Measurements from ENCODE around the gene SF3B1. TPM values are rescaled to one million over a fixed set of nuclear protein-coding genes. Genes with fewer than 3 reads are reported as not detected.

Gene SF3B1
- total RNA-seq, 4 donors from 2014 or later: 137 to 297 (median 158) TPM

DNA sequence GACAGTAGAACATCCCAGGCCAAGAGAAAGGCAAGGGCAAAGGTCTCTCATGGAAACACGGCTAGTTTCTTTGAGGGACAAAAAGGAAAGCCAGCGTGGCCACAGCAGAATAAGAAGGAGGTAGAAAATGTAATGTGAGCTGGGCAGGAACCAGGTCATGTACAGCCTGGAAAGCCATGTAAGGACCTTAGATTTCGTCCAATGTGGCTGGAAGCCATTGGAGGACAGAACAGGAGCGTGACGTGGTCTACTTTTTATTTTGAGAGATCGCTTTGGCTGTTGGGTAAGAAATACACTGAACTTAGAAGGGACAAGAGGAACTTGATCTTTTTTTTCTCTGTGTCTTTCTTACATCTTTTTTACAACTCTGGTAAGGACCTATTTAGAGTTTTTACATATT, 66.4 kb downstream of the SF3B1 start:
- Histone ChIP-seq H3K9me3 (no peaks in the 10 kb centered on the region), H3K4me1 (peaks cover 14 to 19% of the 10 kb centered on the region in 2 donors), H3K36me3 (no peaks in the 10 kb centered on the region), H3K27ac (peak overlapping the region; percentile 54 to 76 (median 69)), H3K4me3 (no peak overlapping the region), H3K27me3 (no peaks in the 10 kb centered on the region)
- in situ Hi-C loops (cut with MboI; ENCODE audit: low sequenced_read_pairs in 4 of 4) (no loop called here), intact Hi-C loops (cut with DNase I; ENCODE audit: low total_unique reads) (loop anchor here (1.0 kb wide), 1 partner anchor 24 kb away; no protein-coding TSS in a partner anchor)
- ATAC-seq (peak; percentile 99 to 100), DNase-seq (peak; percentile 74 to 81)
- TF ChIP-seq CTCF (IDR thresholded peaks at IDR 0.05 in 4 of 5, conservative IDR thresholded peaks at IDR 0.05 in 1 of 5) (no peak), POLR2A (IDR thresholded peaks at IDR 0.05) (no peak)

GRCh38 chr2:197363998-197364397, 70.8 kb downstream of the SF3B1 start:
- no peaks in the 10 kb centered on the region for H3K27me3 ChIP-seq
- H3K4me3 ChIP-seq: no peak overlapping the region
- TF ChIP-seq POLR2A (IDR thresholded peaks at IDR 0.05) (no peak), CTCF (IDR thresholded peaks at IDR 0.05 in 4 of 5, conservative IDR thresholded peaks at IDR 0.05 in 1 of 5) (no peak)
- no peaks in the 10 kb centered on the region for H3K9me3 ChIP-seq
- in situ Hi-C loops (cut with MboI; ENCODE audit: low sequenced_read_pairs in 4 of 4) (no loop called here), intact Hi-C loops (cut with DNase I; ENCODE audit: low total_unique reads) (loop anchor here (2.0 kb wide), 1 partner anchor 57 kb away; no protein-coding TSS in a partner anchor)
- H3K36me3 ChIP-seq: no peaks in the 10 kb centered on the region
- ATAC-seq (no peak), DNase-seq (no peak)
- H3K4me1 ChIP-seq: peaks cover 4 to 10% of the 10 kb centered on the region in 2 donors
- no peak overlapping the region for H3K27ac ChIP-seq

GRCh38 chr2:197360744-197361156, 74.1 kb downstream of the SF3B1 start:
- H3K36me3 ChIP-seq: no peaks in the 10 kb centered on the region
- intact Hi-C loops (cut with DNase I; ENCODE audit: low total_unique reads): no loop called here
- DNase-seq (no peak), ATAC-seq (no peak)
- H3K9me3 ChIP-seq: no peaks in the 10 kb centered on the region
- in situ Hi-C loops (cut with MboI; ENCODE audit: low sequenced_read_pairs in 4 of 4): no loop called here
- no peak overlapping the region for H3K4me3 ChIP-seq
- H3K27me3 ChIP-seq: no peaks in the 10 kb centered on the region
- TF ChIP-seq CTCF (IDR thresholded peaks at IDR 0.05 in 4 of 5, conservative IDR thresholded peaks at IDR 0.05 in 1 of 5) (no peak), POLR2A (IDR thresholded peaks at IDR 0.05) (no peak)
- H3K4me1 ChIP-seq: no peaks in the 10 kb centered on the region
- H3K27ac ChIP-seq: no peak overlapping the region

GRCh38 chr2:197359859-197360258, 75.0 kb downstream of the SF3B1 start:
- Histone ChIP-seq H3K27me3 (no peaks in the 10 kb centered on the region), H3K27ac (no peak overlapping the region), H3K4me1 (no peaks in the 10 kb centered on the region), H3K36me3 (no peaks in the 10 kb centered on the region), H3K9me3 (no peaks in the 10 kb centered on the region), H3K4me3 (no peak overlapping the region)
- TF ChIP-seq POLR2A (IDR thresholded peaks at IDR 0.05) (no peak), CTCF (IDR thresholded peaks at IDR 0.05 in 4 of 5, conservative IDR thresholded peaks at IDR 0.05 in 1 of 5) (no peak)
- in situ Hi-C loops (cut with MboI; ENCODE audit: low sequenced_read_pairs in 4 of 4) (no loop called here), intact Hi-C loops (cut with DNase I; ENCODE audit: low total_unique reads) (no loop called here)
- no peak for DNase-seq
- ATAC-seq: no peak

DNA sequence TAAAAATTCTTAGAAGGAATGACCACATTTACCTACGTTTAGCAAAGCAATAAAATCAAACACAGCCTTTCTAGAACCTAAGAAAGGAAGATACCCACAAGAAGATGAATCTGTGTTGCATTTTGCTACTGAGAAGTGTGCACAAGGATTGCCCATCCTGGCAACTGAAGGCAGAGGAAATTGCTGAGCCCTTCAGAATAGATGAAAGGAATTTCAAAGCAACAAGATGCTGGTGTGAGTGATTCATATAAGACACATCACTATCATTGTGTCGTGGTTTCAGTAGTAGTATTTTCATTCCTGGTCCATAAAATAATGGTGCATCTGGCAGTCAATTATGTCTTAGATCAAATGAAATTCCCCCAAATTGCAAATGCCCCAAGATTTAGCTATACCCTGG, 75.9 kb downstream of the SF3B1 start:
- H3K9me3 ChIP-seq: no peaks in the 10 kb centered on the region
- no peak for TF ChIP-seq POLR2A (IDR thresholded peaks at IDR 0.05)
- no peak for TF ChIP-seq CTCF (IDR thresholded peaks at IDR 0.05 in 4 of 5, conservative IDR thresholded peaks at IDR 0.05 in 1 of 5)
- ATAC-seq (no peak), DNase-seq (no peak)
- H3K27me3 ChIP-seq: no peaks in the 10 kb centered on the region
- H3K4me1 ChIP-seq: no peaks in the 10 kb centered on the region
- intact Hi-C loops (cut with DNase I; ENCODE audit: low total_unique reads): no loop called here
- in situ Hi-C loops (cut with MboI; ENCODE audit: low sequenced_read_pairs in 4 of 4): no loop called here
- H3K27ac ChIP-seq: no peak overlapping the region
- H3K4me3 ChIP-seq: no peak overlapping the region
- H3K36me3 ChIP-seq: no peaks in the 10 kb centered on the region

All from gastrocnemius medialis (tissue), 4 donors.